ENCODE measurements around the gene SGCD.

The SGCD gene

DNA sequence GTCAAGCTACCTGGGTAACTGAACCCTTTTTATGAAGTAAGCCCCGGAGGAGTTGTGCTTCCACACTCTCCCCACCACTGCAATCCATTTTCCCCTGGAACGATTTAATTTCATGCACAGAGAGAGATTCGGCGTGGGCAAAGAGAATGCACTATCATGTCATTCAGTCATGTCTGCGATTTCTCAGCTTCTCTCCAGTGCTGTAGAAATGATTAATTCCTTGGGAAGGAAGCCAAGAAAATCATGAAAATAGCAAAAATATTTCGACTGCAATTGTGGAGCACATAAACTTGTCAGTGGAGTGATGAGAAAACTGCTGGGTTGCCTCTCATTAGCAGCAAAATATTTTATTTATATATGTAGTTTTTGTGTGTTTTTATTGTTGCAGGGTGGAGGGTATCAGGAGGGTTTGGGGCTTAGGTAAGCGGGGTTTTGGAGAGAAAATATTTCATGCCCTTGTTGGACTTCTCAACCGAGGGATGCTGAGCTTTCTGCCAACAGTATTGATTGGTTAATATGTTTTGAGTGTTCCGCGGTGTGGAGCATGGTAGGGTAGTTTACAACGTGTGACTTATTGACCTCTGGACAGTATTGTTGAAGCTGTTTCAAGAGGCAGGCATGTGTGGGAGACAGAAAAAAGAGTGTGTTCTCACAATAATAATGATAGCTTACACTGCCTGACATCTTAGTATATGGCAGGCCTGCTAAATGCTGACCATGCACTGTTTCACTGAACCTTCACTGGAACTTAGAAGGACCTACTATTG, 69.3 kb downstream of the SGCD start:
- ATAC-seq (replicated peaks) (no peak), DNase-seq (no peak)
- no peaks in the 10 kb centered on the region for H3K36me3 Mint-ChIP-seq (ENCODE audit: insufficient read depth)

GRCh38 chr5:156396830-156397081, 69.8 kb downstream of the SGCD start:
- Mint-ChIP-seq H3K4me3 (no peak overlapping the region), H3K9me3 (no peaks in the 10 kb centered on the region), H3K4me1 (ENCODE audit: low read depth in 2 of 2) (peaks cover 0 to 2% of the 10 kb centered on the region in 2 donors), H3K36me3 (ENCODE audit: insufficient read depth) (peaks cover 2% of the 10 kb centered on the region), H3K27ac (no peak overlapping the region), H3K27me3 (peaks cover 8 to 18% of the 10 kb centered on the region in 2 donors)
- ATAC-seq (replicated peaks): no peak
- DNase-seq: no peak

More for the DNA sequence above, 69.3 kb downstream of the SGCD start:
- H3K4me1 Mint-ChIP-seq (ENCODE audit: low read depth in 2 of 2): no peaks in the 10 kb centered on the region
- no peak overlapping the region for H3K27ac Mint-ChIP-seq
- peaks cover 8 to 18% of the 10 kb centered on the region in 2 donors for H3K27me3 Mint-ChIP-seq
- no peak overlapping the region for H3K4me3 Mint-ChIP-seq
- no peaks in the 10 kb centered on the region for H3K9me3 Mint-ChIP-seq

GRCh38 chr5:156399323-156399722, 72.4 kb downstream of the SGCD start:
- H3K4me1 Mint-ChIP-seq (ENCODE audit: low read depth in 2 of 2): peaks cover 6 to 9% of the 10 kb centered on the region in 2 donors
- peaks cover 0 to 8% of the 10 kb centered on the region in 2 donors for H3K27me3 Mint-ChIP-seq
- H3K27ac Mint-ChIP-seq: no peak overlapping the region
- H3K4me3 Mint-ChIP-seq: no peak overlapping the region
- DNase-seq: no peak
- ATAC-seq (replicated peaks): no peak
- no peaks in the 10 kb centered on the region for H3K9me3 Mint-ChIP-seq
- peaks cover 4% of the 10 kb centered on the region for H3K36me3 Mint-ChIP-seq (ENCODE audit: insufficient read depth)

DNA sequence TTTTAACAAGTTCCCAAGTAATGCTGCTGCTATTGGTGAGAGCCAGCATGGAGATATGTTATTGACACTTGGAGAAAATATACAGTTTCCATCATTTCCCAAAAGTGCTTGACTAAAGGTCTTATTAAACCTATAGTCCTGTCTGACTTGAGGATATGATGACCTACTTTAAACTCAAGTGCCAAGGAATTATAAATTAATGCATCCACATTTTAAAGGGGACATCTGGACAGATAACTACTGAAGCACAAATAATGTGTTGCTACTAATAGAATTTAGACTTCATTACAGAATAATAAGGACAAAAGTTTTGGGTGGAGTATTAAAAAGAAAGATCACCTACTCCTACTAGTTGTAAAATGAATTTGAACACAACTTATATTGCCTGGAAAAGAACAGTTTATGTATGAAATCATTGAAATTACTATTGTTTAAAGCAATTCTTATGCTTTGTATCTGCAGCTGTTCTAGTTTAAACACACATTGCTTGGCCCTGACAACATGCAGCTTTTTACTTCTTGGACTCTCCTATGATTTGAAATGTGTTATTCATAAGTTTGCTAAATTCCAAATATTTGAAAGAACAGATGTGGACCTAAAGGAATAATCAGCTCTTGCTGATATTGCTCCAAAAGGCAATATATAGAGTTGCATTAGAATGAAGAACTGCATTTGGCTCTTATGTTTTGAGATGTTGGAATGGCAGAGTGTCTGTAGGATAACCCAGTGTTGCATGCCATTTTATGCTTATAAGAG, 73.4 kb downstream of the SGCD start:
- Mint-ChIP-seq H3K4me3 (no peak overlapping the region), H3K9me3 (no peaks in the 10 kb centered on the region), H3K36me3 (ENCODE audit: insufficient read depth) (peaks cover 4% of the 10 kb centered on the region), H3K27me3 (peaks cover 0 to 3% of the 10 kb centered on the region in 2 donors), H3K27ac (no peak overlapping the region), H3K4me1 (ENCODE audit: low read depth in 2 of 2) (peaks cover 6 to 9% of the 10 kb centered on the region in 2 donors)
- ATAC-seq (replicated peaks) (no peak), DNase-seq (no peak)

- Mint-ChIP-seq H3K36me3 (ENCODE audit: insufficient read depth) (peaks cover 4% of the 10 kb centered on the region), H3K9me3 (no peaks in the 10 kb centered on the region), H3K27me3 (no peaks in the 10 kb centered on the region), H3K27ac (peak overlapping the region; percentile 9 to 16), H3K4me1 (ENCODE audit: low read depth in 2 of 2) (peaks cover 6 to 9% of the 10 kb centered on the region in 2 donors), H3K4me3 (peak overlapping the region; percentile 56 to 74)
- ATAC-seq (replicated peaks) (no peak), DNase-seq (no peak)
Observed at GRCh38 chr5:156401804-156402203, 74.8 kb downstream of the SGCD start.

DNA sequence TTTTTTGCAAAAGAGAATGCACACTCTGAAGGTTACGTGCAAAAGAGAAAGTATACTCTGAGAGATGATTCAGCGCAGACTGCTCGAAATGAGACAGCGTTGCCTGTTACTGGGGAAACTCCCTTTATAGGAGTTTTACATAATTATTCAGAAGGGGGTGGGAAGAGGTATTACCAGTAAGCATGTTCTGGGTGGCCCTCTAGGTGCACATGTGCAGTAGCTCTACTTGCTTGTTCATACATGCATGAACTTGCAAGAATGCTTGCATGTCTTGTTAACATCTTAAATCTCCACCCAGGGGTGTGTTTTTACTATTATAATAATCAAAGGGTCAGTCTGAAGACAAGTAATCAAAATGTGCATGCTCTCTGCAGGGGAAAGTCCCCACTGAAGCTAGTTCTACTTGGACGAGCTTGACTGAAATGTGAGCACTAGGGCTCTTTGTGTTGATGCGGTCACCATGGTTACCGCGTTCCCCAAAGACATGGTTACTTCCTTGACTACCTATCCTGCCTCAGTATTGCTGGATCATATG, 75.5 kb downstream of the SGCD start:
- peak overlapping the region; percentile 9 to 16 for H3K27ac Mint-ChIP-seq
- peak; percentile 88 for ATAC-seq (replicated peaks)
- H3K27me3 Mint-ChIP-seq: no peaks in the 10 kb centered on the region
- H3K36me3 Mint-ChIP-seq (ENCODE audit: insufficient read depth): peaks cover 4% of the 10 kb centered on the region
- peaks cover 6 to 9% of the 10 kb centered on the region in 2 donors for H3K4me1 Mint-ChIP-seq (ENCODE audit: low read depth in 2 of 2)
- H3K9me3 Mint-ChIP-seq: no peaks in the 10 kb centered on the region
- DNase-seq: peak; percentile 15 to 21 (median 18)
- peak overlapping the region; percentile 56 to 74 for H3K4me3 Mint-ChIP-seq

DNA sequence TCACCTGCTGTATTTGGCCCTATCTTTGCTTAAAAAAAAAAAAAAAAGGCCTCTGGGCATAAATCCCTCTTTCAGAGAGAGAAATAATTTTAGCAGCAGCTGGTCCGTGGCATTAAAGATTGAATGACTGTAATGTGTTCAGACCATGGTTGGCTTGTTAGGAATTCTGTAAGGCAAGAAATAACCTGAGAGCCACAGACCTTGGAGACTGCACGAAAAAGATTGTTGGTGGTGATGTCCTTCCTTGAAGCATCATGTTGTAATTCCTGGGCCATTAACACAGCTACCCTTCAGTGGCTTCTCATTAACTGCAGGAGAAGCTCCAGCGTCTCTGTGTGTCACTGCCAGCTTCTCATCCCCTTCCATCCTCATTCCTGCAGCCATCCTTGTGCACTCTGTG, 79.0 kb downstream of the SGCD start:
- H3K27me3 Mint-ChIP-seq: peaks cover 0 to 14% of the 10 kb centered on the region in 2 donors

GRCh38 chr5:156407251-156407650, 80.3 kb downstream of the SGCD start:
- DNase-seq: no peak
- Mint-ChIP-seq H3K9me3 (no peaks in the 10 kb centered on the region), H3K36me3 (ENCODE audit: insufficient read depth) (no peaks in the 10 kb centered on the region), H3K27ac (no peak overlapping the region), H3K27me3 (peaks cover 0 to 16% of the 10 kb centered on the region in 2 donors), H3K4me1 (ENCODE audit: low read depth in 2 of 2) (peaks cover 3 to 4% of the 10 kb centered on the region in 2 donors), H3K4me3 (no peak overlapping the region)
- no peak for ATAC-seq (replicated peaks)

More for the DNA sequence above, 79.0 kb downstream of the SGCD start:
- Mint-ChIP-seq H3K4me3 (no peak overlapping the region), H3K9me3 (no peaks in the 10 kb centered on the region), H3K4me1 (ENCODE audit: low read depth in 2 of 2) (peaks cover 6 to 9% of the 10 kb centered on the region in 2 donors), H3K27ac (peak overlapping the region in 1 of 2 donors; percentile 15), H3K36me3 (ENCODE audit: insufficient read depth) (peaks cover 4% of the 10 kb centered on the region)
- DNase-seq: no peak
- no peak for ATAC-seq (replicated peaks)

GRCh38 chr5:156409834-156410233, 82.9 kb downstream of the SGCD start:
- H3K4me1 Mint-ChIP-seq (ENCODE audit: low read depth in 2 of 2): no peaks in the 10 kb centered on the region
- no peak overlapping the region for H3K27ac Mint-ChIP-seq
- no peaks in the 10 kb centered on the region for H3K9me3 Mint-ChIP-seq
- ATAC-seq (replicated peaks): no peak
- no peaks in the 10 kb centered on the region for H3K36me3 Mint-ChIP-seq (ENCODE audit: insufficient read depth)
- no peak for DNase-seq
- H3K27me3 Mint-ChIP-seq: peaks cover 0 to 16% of the 10 kb centered on the region in 2 donors
- no peak overlapping the region for H3K4me3 Mint-ChIP-seq

DNA sequence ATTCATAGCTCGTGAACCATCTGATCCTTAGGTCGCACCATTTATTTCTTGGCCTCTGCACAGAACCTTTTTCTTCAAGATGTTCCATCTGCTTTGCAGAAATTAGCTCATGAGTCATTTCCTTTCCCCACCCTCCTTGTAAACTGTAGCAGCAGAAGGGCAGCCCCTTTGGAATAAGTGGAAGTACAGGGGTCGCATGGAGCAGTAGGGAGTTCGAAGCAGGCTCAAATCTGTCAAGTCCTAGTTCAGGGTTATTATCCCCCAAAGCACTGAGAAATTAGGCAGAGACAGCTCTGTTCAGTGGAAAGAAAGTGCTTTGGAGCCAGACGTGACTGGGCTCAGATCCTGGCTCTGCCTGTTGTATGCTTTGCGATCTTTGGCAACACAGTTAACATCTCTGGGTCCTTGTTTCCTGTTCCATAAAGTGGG, 84.2 kb downstream of the SGCD start:
- ATAC-seq (replicated peaks) (no peak), DNase-seq (no peak)
- Mint-ChIP-seq H3K27ac (no peak overlapping the region), H3K27me3 (peaks cover 0 to 16% of the 10 kb centered on the region in 2 donors), H3K36me3 (ENCODE audit: insufficient read depth) (no peaks in the 10 kb centered on the region), H3K4me3 (no peak overlapping the region), H3K4me1 (ENCODE audit: low read depth in 2 of 2) (no peaks in the 10 kb centered on the region), H3K9me3 (no peaks in the 10 kb centered on the region)

DNA sequence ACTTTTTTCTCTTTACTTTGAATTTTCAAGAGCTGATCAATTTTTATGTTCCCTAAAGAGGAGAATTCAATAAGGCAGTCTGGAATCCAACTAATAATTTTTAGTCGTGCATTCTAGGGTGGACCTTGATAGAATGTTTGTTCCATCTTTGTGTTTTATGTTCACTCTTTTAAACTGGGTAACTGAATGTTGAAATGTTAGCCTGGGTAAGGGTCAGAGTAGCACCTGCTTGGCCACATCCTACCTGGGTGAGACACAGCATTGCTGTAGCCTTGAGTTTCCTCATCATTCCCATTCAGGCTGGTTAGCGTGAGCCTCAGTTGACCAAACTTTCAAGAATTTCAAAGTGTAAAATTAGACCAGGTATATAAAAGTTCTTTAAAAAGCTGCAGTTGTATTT, 85.0 kb downstream of the SGCD start:
- no peak for DNase-seq
- Mint-ChIP-seq H3K27me3 (peaks cover 0 to 16% of the 10 kb centered on the region in 2 donors), H3K27ac (no peak overlapping the region), H3K36me3 (ENCODE audit: insufficient read depth) (no peaks in the 10 kb centered on the region), H3K9me3 (no peaks in the 10 kb centered on the region), H3K4me3 (no peak overlapping the region), H3K4me1 (ENCODE audit: low read depth in 2 of 2) (no peaks in the 10 kb centered on the region)
- no peak for ATAC-seq (replicated peaks)

DNA sequence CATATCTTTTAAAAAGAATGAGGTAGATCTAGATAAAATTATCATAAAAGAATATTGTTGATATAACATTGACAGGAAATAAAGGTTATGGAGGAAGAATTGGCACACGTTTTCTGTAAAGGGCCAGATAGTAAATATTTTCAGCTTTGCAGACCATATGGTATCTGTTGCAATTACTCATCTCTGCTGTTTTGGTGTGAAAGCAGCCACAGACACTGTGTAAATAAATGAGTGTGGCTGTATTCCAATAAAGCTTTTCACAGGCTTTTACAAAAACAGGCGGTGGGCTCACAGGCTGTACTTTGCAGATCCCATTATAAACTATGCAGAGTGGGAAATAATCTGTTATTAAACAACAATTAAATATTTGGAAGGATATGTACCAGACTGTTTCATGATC, 87.4 kb downstream of the SGCD start:
- no peak for DNase-seq
- Mint-ChIP-seq H3K4me1 (ENCODE audit: low read depth in 2 of 2) (no peaks in the 10 kb centered on the region), H3K9me3 (no peaks in the 10 kb centered on the region), H3K36me3 (ENCODE audit: insufficient read depth) (no peaks in the 10 kb centered on the region), H3K4me3 (no peak overlapping the region), H3K27ac (no peak overlapping the region), H3K27me3 (peaks cover 0 to 16% of the 10 kb centered on the region in 2 donors)
- no peak for ATAC-seq (replicated peaks)

- DNase-seq: no peak
- no peak overlapping the region for H3K27ac Mint-ChIP-seq
- no peaks in the 10 kb centered on the region for H3K9me3 Mint-ChIP-seq
- H3K4me1 Mint-ChIP-seq (ENCODE audit: low read depth in 2 of 2): no peaks in the 10 kb centered on the region
- no peak overlapping the region for H3K4me3 Mint-ChIP-seq
- H3K27me3 Mint-ChIP-seq: no peaks in the 10 kb centered on the region
- H3K36me3 Mint-ChIP-seq (ENCODE audit: insufficient read depth): no peaks in the 10 kb centered on the region
- ATAC-seq (replicated peaks): no peak
Observed at GRCh38 chr5:156419661-156420060, 92.7 kb downstream of the SGCD start.

DNA sequence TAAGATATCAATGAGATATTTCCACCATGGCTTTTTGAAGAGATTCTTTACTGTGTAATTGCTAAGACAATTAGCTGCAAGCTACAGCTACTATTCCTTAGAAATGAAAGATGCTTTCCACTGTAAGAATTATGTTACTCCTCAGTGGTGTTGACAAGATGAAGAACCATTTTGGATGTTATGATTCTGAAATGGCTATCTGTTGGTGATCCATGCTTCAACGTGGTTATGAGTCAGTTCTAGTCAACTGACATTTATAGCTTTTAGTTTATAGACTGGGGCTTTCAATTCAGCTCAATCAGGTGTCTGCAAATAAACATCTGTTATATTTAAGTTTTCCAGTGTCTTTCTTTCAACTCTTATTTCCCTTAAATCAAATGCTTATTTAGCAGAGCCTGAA, 93.7 kb downstream of the SGCD start:
- H3K36me3 Mint-ChIP-seq (ENCODE audit: insufficient read depth): no peaks in the 10 kb centered on the region
- H3K9me3 Mint-ChIP-seq: no peaks in the 10 kb centered on the region
- DNase-seq (no peak), ATAC-seq (replicated peaks) (no peak)
- no peak overlapping the region for H3K4me3 Mint-ChIP-seq
- H3K27me3 Mint-ChIP-seq: no peaks in the 10 kb centered on the region
- H3K27ac Mint-ChIP-seq: no peak overlapping the region
- H3K4me1 Mint-ChIP-seq (ENCODE audit: low read depth in 2 of 2): no peaks in the 10 kb centered on the region
